ENCODE data around the gene CASP12.

Gene CASP12

GRCh38 chr11:104891135-104891534 is 7.1 kb downstream of the CASP12 start:
- DNase-seq (ENCODE audit: low read depth): no peak

DNA sequence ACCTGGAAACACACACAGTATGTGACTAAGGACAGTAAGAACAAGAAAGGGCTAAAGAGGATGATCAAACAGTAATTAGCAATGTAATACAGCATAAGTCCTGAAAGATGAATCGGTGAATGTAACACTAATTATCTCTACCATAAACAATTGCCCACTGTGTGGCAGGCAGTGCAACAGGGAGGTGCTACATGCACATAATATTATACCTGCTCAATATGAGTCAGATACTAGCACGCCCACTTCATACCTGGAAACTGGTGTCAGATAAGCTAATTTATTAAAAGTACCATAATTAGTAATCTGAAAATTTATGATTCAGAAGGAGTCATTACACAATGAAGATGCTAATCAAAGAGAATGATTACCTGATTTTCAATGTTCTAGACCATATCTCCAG is 14.9 kb downstream of the CASP12 start:
- no peak for DNase-seq (ENCODE audit: low read depth)

GRCh38 chr11:104881117-104881794 is 17.0 kb downstream of the CASP12 start:
- no peak for DNase-seq (ENCODE audit: low read depth)

DNA sequence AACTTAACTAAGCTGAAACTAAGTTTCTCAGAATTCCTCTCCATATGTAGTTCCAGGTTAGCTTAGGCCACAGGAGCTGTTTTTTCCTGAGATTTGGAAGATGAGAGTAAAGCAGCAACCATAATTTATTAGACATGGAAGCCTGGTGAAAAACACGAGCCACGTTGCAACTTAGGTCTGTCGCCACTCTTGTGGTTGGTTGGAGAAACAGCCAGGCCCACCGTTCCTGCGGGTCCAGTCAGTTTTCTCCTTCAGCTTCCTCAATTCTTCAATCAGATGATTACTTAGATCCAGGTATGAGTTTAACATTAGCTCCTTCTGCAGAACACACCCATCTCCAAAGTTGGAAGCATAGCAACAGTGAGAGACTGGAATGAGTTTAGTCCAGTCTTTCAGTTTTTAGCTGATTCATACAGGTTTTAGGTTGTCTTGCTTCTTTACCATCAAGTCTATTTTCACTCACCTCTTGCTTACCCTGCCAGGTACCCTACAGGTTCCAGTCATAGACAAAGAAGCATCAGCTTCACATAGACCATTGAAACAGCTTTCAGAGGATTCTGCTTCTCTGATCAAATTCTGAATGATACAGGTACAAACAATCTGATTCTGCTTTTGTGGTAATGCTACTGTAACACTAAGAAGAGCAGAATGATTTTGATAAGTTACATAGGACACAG is 18.6 kb downstream of the CASP12 start:
- DNase-seq (ENCODE audit: low read depth): no peak

DNA sequence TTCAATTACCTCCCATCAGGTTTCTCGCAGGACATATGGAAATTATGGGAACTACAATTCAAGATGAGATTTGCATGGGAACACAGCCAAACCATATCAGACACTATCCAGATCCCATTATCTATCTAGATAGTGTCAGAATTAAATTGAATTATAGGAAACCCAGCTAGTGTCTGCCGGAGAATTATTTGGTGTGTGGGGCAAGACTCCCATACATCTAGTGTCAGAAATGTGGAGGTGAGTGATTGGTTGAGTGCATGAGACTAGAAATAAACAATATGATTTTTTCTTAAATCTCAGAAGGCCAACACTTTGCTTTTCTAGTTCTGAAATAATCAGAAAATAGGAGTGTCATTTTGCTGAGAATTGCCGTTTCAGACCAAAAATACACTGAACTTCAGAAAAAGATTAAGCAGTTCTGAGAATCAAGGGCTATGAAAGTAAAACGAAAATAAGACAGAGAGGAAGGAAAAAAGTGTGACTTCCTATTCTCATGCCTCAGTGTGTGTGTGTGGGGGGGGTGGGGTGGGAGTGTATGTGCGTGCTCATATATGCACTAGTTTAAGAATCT is 21.3 kb downstream of the CASP12 start:
- DNase-seq (ENCODE audit: low read depth): no peak

- no peak for DNase-seq (ENCODE audit: low read depth)
Observed at GRCh38 chr11:104876324-104876723, 21.9 kb downstream of the CASP12 start.

DNA sequence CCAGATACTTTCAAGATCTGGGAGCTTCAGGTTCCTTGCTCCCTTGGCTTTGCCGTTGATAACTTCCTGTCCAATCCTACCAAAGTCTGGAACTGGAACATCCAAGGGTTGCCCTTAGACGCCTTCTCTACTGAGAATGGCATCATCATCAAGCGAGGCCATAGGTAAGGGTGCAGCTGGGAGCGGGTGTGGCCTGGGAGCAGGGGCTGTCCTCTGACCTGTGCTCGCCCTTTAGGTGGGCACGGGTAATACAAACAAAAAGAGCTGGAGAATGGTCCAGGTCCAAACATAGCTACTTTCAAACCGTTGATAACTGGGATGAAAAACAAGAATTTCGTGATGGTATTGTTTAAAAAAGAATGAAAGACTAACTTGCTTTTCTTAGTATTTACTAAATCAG is 25.0 kb downstream of the CASP12 start:
- DNase-seq (ENCODE audit: low read depth): no peak

DNA sequence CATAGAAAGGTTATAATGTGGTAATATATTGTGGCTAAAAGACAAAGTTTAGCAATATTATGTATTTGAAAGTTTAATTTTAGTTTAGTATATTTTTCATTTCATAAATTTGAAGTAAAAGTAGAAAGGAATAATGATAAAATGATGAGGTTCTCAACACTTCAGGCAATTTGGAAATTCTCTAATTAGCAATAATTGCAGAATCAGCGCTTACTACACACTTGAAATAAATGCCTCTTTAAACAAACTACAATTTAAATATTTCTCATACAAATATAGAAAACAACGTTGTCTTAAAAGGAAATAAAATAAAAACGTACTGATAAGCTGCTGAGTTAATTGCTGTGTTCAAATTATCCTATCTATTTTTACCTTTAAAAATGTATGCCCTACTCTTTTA is 25.9 kb downstream of the CASP12 start:
- DNase-seq (ENCODE audit: low read depth): no peak

DNA sequence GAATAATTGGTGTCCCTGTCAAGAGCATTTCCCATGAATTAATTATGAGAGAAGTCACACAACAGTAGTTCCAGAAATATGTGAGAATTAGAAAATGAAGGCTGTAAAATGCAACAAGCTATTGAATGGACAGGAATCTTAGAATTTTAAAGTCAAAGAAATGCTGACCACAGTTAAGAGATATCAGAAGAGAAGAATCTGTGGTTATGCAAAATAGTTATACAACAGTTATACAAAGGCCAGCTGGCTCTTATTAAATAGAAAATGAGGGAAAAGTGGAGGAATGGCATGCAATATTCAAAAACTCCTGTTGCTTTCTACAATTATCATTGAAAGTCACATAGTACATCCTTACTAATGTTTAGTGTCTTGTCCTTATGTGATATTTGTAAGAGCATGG is 27.4 kb downstream of the CASP12 start:
- no peak for DNase-seq (ENCODE audit: low read depth)

DNA sequence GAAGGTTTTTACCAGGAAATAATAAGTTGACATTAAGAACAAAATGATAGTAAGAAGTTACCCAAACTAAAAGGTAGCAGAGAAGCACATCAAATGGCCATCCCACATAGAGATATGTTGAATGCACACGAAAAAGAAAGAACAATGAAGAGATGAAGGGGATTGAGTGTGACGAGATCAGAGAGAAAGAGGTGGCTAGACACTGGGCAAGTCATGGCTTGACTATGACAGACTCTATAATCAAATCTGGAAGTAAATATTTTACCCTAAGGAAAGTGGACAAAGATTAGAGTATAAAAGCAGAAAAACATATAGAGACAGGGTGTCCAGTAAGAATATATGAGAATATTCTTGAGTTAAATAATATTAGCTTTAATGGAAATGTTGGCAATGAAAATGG is 31.4 kb downstream of the CASP12 start:
- DNase-seq (ENCODE audit: low read depth): no peak

DNA sequence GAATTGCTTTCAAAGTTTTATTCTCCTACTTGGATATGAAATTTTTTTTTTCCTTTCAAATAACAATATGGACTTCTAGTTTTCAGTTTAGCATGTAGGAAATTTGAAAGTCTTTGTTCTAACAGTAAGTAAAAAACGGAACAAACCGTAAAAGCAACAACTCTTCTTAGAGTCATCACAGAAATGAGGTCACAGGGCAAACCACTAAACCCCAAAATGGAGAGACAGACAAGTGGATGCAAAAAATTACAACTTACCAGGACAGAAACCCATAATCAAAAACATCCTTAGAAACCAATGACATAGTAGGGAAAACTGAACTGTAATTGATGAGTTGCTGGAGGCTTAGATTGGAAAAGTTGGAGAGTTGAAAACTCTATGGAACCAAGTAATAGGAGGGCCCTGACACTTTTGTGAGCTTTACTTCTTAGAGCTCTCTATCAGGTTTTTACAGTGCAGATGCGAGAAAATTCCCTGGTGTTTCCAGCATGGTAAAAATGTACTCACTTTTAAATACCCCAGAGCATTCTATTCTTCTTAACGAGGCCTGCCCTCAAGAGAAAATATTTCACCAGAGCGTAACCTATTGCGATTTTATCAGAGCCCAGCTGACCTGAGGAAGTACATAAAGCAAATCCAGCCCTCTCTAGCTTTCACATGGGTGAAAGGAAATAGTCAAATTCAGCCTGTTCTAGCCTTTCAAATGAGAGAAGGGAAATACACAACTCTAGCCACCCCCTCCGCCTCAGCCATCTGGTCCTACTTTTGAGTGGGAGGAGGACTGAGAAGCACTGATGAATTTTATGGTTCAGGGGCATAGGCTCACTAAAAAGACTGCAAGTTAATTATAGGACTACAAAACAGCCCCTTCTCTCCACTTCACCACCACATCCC is 39.1 kb downstream of the CASP12 start:
- DNase-seq (ENCODE audit: low read depth): no peak

DNA sequence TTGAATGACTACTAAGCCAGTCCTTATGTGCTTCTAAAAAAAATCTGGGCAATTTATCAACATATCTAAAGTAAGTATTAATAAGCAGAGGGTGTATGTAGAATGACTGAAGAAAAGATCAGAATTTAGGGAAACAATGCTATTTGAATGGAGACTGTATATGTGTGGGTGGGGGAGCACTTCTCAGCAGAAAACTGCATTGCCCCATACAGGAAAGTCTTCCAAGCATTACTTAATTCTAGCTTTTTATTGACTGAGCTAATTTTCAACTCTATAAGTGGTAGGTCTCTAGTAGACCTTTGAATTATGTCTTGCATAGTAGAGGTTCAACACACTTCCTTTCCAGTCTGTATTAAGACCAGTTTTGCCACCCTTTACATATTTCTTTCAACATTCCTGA is 41.7 kb downstream of the CASP12 start:
- DNase-seq (ENCODE audit: low read depth): no peak

GRCh38 chr11:104855965-104856364 is 42.3 kb downstream of the CASP12 start:
- DNase-seq (ENCODE audit: low read depth): no peak

DNA sequence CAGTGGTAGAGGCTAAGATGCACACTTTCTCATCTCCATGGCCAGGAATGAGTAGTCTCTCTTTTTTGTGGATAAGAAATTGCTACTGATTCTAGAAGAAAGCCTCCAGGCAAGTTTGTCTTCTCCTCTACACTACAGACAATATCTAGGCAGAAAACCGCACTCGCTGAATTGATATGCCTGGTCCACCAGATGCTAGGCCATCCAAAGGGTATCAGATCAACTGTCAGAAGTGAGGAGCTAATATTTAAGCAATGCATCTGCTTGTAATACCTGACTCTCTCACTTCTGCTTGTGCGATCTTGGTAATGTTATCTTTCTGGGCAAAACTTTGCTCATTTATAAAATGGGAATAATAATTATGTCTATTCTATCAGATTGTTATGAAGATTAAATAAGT is 45.0 kb downstream of the CASP12 start:
- no peak for DNase-seq (ENCODE audit: low read depth)

- DNase-seq (ENCODE audit: low read depth): no peak
Observed at GRCh38 chr11:104852811-104853210, 45.4 kb downstream of the CASP12 start.

DNA sequence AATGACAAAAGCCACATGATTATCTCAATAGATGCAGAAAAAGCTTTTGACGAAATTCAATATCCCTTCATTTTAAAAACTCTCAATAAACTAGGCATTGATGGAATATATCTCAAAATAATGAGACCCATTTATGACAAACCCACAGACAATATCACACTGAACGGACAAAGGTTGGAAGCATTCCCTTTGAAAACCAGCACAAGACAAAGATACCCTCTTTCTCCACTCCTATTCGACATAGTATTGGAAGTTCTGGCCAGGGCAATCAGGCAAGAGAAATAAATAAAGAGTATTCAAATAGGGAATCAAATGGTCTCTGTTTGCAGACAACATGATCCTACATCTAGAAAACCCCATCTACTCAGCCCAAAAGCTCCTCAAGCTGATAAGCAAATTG is 52.0 kb downstream of the CASP12 start:
- no peak for DNase-seq (ENCODE audit: low read depth)

DNA sequence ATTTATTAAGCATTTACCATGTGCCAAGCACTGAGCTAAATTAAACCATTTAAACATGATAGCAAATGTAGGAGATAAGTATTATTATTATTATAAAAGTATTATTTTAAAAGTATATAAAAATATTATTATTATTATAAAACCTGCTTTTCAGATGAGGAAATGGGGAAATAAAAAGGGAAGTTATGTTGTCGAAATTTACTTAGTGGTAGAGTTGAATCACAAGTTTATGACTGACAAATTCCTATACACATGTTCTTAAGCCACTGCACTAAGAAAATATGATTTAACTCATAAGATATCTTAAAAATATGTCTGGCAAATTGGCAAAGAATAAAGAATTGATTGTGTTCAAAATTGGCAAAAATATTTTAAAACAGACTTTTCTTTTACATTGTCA is 53.8 kb downstream of the CASP12 start:
- DNase-seq (ENCODE audit: low read depth): no peak

GRCh38 chr11:104843150-104843836 is 55.0 kb downstream of the CASP12 start:
- no peak for DNase-seq (ENCODE audit: low read depth)

DNA sequence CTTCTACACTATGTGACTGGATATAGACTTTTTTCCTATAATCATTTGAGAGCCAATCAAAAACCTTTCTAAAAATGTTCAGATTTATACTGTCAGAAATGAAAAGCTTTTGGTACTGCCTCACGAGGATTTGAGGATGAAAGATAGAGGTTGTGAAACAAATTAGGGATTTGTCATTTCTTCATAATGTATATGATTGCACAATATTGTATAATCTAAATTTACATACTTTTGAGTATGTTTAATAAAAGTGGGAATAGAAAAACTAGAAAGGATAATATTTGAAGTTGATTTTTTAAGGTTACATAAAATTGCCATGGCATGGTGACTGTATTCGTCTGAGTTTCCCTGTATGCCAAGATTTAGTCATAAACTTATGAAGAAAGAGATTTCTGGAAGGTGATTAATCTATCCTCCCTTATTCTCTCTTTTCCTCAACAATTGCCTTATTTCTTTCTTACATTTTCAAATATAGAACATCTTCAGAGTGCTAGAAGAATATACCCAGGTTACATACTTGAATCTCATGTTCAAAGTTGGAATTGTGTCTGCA is 56.2 kb downstream of the CASP12 start:
- no peak for DNase-seq (ENCODE audit: low read depth)

GRCh38 chr11:104841185-104841584 is 57.1 kb downstream of the CASP12 start:
- DNase-seq (ENCODE audit: low read depth): no peak

DNA sequence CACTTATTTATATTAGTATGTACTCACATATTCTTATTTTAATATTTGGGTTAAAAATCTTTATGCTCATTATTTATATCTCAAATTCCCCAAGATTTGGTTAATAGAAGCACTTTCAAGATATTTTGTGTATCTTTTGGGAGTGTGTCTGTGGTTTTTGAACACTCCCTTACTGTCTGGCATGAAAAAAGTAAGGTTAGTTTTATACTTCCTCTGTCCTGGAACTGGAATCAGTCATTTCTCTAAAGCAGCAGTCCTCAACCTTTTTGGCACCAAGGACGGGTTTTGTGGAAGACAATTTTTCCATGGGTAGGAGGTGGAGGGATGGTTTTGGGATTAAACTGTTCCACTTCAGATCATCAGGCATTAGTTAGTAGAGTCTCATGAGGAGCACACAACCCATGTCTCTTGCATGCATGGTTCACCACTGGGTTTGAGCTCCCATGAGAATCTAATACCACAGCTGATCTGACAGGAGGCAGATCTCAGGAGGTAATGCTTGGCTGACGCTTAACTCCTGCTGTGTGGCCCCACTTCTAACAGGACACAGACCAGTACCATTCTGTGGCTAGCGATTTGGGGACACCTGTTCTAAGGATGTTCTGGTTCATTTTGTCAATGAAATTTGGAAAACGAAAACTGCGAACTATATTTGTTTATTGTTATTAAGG is 60.2 kb downstream of the CASP12 start:
- DNase-seq (ENCODE audit: low read depth): no peak
